ENCODE data around the gene NEO1. TPM values are rescaled to one million over a fixed set of nuclear protein-coding genes. Genes with fewer than 3 reads are reported as not detected.

NEO1 gene
- total RNA-seq, 1 donor from 2014 or later = 30.3 TPM

DNA sequence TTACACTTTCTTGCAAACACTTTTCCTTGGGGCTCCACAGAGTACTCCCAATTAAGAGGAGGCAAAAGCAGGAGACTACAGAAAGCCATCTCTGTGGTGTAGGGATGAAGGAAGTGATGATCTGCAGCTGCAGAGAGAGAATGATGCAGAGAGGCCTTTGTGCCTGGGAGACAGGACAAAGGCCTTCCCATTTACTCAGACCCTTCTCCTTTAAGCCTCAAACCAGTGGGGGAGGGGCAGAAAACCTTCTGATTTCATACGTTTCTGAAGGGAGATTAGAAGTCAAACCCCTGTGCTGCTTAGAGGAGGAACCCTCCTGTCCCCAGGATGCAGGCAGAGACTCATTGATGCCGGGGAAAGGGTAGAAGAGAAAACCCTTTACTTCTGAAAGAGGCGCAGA is 130.8 kb downstream of the NEO1 start:
- Mint-ChIP-seq H3K9me3 (ENCODE audit: unreplicated experiment) (peaks cover 12% of the 10 kb centered on the region), H3K27me3 (ENCODE audit: low read depth, unreplicated experiment) (no peaks in the 10 kb centered on the region), H3K27ac (ENCODE audit: unreplicated experiment) (no peak overlapping the region), H3K36me3 (ENCODE audit: low read depth, unreplicated experiment) (peaks cover 18% of the 10 kb centered on the region), H3K4me1 (ENCODE audit: low read depth, unreplicated experiment) (no peaks in the 10 kb centered on the region), H3K4me3 (ENCODE audit: unreplicated experiment) (no peak overlapping the region)
- Histone ChIP-seq H4K20me1 (ENCODE audit: insufficient read depth, low read length) (no peaks in the 10 kb centered on the region), H3K79me2 (ENCODE audit: insufficient read depth, low read length) (no peaks in the 10 kb centered on the region), H3K9ac (ENCODE audit: low read length) (no peak overlapping the region), H3K4me3 (ENCODE audit: insufficient read depth, low read depth, low read length) (no peak overlapping the region), H3K4me1 (ENCODE audit: insufficient read depth, low read length) (no peaks in the 10 kb centered on the region), H3K4me2 (ENCODE audit: low read length) (no peak overlapping the region), H3K27me3 (ENCODE audit: insufficient read depth, low read length) (no peaks in the 10 kb centered on the region), H3K36me3 (ENCODE audit: insufficient read depth, low read length) (no peaks in the 10 kb centered on the region), H2AFZ (ENCODE audit: low read depth, low read length) (no peak overlapping the region), H3K9me3 (ENCODE audit: insufficient read depth, low read depth, low read length) (no peaks in the 10 kb centered on the region), H3K27ac (ENCODE audit: low read depth, low read length) (no peak overlapping the region)
- TF ChIP-seq EZH2 (IDR thresholded peaks at IDR 0.05; ENCODE audit: insufficient read depth, low read length) = no peak
- TF ChIP-seq, protein P1, sequence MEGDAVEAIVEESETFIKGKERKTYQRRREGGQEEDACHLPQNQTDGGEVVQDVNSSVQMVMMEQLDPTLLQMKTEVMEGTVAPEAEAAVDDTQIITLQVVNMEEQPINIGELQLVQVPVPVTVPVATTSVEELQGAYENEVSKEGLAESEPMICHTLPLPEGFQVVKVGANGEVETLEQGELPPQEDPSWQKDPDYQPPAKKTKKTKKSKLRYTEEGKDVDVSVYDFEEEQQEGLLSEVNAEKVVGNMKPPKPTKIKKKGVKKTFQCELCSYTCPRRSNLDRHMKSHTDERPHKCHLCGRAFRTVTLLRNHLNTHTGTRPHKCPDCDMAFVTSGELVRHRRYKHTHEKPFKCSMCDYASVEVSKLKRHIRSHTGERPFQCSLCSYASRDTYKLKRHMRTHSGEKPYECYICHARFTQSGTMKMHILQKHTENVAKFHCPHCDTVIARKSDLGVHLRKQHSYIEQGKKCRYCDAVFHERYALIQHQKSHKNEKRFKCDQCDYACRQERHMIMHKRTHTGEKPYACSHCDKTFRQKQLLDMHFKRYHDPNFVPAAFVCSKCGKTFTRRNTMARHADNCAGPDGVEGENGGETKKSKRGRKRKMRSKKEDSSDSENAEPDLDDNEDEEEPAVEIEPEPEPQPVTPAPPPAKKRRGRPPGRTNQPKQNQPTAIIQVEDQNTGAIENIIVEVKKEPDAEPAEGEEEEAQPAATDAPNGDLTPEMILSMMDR (IDR thresholded peaks at IDR 0.05; ENCODE audit: insufficient read depth, low read depth, low read length) = no peak
- DNase-seq (ENCODE audit: low read depth) = no peak
- no peak for FAIRE-seq

DNA sequence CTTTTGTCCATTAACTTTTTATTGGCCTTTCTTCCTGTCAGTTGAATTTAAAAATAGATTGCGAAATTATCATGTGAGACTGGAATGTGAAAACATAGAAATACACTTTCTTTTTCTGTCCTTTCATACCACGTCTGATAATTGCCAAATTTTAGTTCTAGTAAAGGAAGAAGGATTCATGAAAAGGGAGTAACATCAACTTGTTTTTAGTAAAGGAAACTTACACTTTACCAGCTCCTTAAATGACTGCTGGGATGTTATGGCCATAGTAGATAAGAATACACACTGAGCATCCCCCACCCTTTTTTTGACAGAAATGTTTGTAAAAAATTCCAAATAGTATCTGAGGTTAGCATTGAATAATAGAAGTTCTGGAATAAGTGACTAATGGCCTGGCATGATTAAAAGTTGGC is 137.9 kb downstream of the NEO1 start:
- H3K9me3 ChIP-seq (ENCODE audit: insufficient read depth, low read depth, low read length) = no peaks in the 10 kb centered on the region
- no peaks in the 10 kb centered on the region for H3K9me3 Mint-ChIP-seq (ENCODE audit: unreplicated experiment)
- H3K4me3 Mint-ChIP-seq (ENCODE audit: unreplicated experiment) = no peak overlapping the region
- TF ChIP-seq EZH2 (IDR thresholded peaks at IDR 0.05; ENCODE audit: insufficient read depth, low read length) = no peak
- TF ChIP-seq, protein P1 (IDR thresholded peaks at IDR 0.05; ENCODE audit: insufficient read depth, low read depth, low read length) = no peak
- DNase-seq (ENCODE audit: low read depth) (peak; percentile 57), FAIRE-seq (no peak)
- no peaks in the 10 kb centered on the region for H3K4me1 ChIP-seq (ENCODE audit: insufficient read depth, low read length)
- no peaks in the 10 kb centered on the region for H3K27me3 Mint-ChIP-seq (ENCODE audit: low read depth, unreplicated experiment)
- no peak overlapping the region for H3K4me3 ChIP-seq (ENCODE audit: insufficient read depth, low read depth, low read length)
- H3K27me3 ChIP-seq (ENCODE audit: insufficient read depth, low read length) = no peaks in the 10 kb centered on the region
- no peaks in the 10 kb centered on the region for H3K36me3 ChIP-seq (ENCODE audit: insufficient read depth, low read length)
- H3K79me2 ChIP-seq (ENCODE audit: insufficient read depth, low read length) = no peaks in the 10 kb centered on the region
- no peak overlapping the region for H3K27ac Mint-ChIP-seq (ENCODE audit: unreplicated experiment)
- H2AFZ ChIP-seq (ENCODE audit: low read depth, low read length) = no peak overlapping the region
- no peak overlapping the region for H3K27ac ChIP-seq (ENCODE audit: low read depth, low read length)
- H3K36me3 Mint-ChIP-seq (ENCODE audit: low read depth, unreplicated experiment) = no peaks in the 10 kb centered on the region
- H3K4me1 Mint-ChIP-seq (ENCODE audit: low read depth, unreplicated experiment) = no peaks in the 10 kb centered on the region
- H3K9ac ChIP-seq (ENCODE audit: low read length) = no peak overlapping the region
- H3K4me2 ChIP-seq (ENCODE audit: low read length) = peak overlapping the region; percentile 8
- no peaks in the 10 kb centered on the region for H4K20me1 ChIP-seq (ENCODE audit: insufficient read depth, low read length)

DNA sequence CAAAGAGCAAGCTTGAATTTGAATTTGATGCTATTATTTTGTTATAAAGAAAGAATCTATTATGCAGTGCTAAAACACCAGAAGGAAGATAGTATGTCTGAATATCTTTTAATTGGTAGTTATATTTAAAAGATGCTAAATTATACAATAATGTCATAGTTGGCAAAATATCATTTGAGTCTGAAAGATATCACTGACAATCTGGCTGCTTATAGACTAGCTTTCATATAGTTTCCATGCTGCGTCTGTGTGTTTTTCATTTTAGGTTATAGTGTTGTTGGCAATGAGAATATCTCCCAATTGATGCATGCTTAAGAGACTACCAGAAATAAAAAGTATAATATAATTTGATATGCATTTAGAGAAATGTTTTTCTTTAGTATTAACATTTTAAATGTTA is 142.9 kb downstream of the NEO1 start:
- H3K9me3 Mint-ChIP-seq (ENCODE audit: unreplicated experiment) = peaks cover 2% of the 10 kb centered on the region
- no peak overlapping the region for H3K27ac Mint-ChIP-seq (ENCODE audit: unreplicated experiment)
- FAIRE-seq = no peak

More for the DNA sequence above, 142.9 kb downstream of the NEO1 start:
- no peaks in the 10 kb centered on the region for H3K4me1 Mint-ChIP-seq (ENCODE audit: low read depth, unreplicated experiment)
- H3K36me3 Mint-ChIP-seq (ENCODE audit: low read depth, unreplicated experiment) = peaks cover 2% of the 10 kb centered on the region
- Histone ChIP-seq H2AFZ (ENCODE audit: low read depth, low read length) (no peak overlapping the region), H3K4me2 (ENCODE audit: low read length) (no peak overlapping the region), H3K4me1 (ENCODE audit: insufficient read depth, low read length) (no peaks in the 10 kb centered on the region), H3K27ac (ENCODE audit: low read depth, low read length) (no peak overlapping the region), H3K9ac (ENCODE audit: low read length) (no peak overlapping the region), H3K36me3 (ENCODE audit: insufficient read depth, low read length) (no peaks in the 10 kb centered on the region), H3K9me3 (ENCODE audit: insufficient read depth, low read depth, low read length) (peaks cover 2% of the 10 kb centered on the region), H3K27me3 (ENCODE audit: insufficient read depth, low read length) (no peaks in the 10 kb centered on the region), H4K20me1 (ENCODE audit: insufficient read depth, low read length) (no peaks in the 10 kb centered on the region), H3K4me3 (ENCODE audit: insufficient read depth, low read depth, low read length) (no peak overlapping the region), H3K79me2 (ENCODE audit: insufficient read depth, low read length) (no peaks in the 10 kb centered on the region)
- TF ChIP-seq EZH2 (IDR thresholded peaks at IDR 0.05; ENCODE audit: insufficient read depth, low read length) = no peak
- TF ChIP-seq, protein P1 (IDR thresholded peaks at IDR 0.05; ENCODE audit: insufficient read depth, low read depth, low read length) = no peak
- H3K4me3 Mint-ChIP-seq (ENCODE audit: unreplicated experiment) = no peak overlapping the region
- no peaks in the 10 kb centered on the region for H3K27me3 Mint-ChIP-seq (ENCODE audit: low read depth, unreplicated experiment)
- DNase-seq (ENCODE audit: low read depth) = no peak
